Measurements from ENCODE around the gene PARP12. TPM values are rescaled to one million over a fixed set of nuclear protein-coding genes. Genes with fewer than 3 reads are reported as not detected.

Gene PARP12
- total RNA-seq, 1 donor from 2014 or later, result 14.1 TPM

DNA sequence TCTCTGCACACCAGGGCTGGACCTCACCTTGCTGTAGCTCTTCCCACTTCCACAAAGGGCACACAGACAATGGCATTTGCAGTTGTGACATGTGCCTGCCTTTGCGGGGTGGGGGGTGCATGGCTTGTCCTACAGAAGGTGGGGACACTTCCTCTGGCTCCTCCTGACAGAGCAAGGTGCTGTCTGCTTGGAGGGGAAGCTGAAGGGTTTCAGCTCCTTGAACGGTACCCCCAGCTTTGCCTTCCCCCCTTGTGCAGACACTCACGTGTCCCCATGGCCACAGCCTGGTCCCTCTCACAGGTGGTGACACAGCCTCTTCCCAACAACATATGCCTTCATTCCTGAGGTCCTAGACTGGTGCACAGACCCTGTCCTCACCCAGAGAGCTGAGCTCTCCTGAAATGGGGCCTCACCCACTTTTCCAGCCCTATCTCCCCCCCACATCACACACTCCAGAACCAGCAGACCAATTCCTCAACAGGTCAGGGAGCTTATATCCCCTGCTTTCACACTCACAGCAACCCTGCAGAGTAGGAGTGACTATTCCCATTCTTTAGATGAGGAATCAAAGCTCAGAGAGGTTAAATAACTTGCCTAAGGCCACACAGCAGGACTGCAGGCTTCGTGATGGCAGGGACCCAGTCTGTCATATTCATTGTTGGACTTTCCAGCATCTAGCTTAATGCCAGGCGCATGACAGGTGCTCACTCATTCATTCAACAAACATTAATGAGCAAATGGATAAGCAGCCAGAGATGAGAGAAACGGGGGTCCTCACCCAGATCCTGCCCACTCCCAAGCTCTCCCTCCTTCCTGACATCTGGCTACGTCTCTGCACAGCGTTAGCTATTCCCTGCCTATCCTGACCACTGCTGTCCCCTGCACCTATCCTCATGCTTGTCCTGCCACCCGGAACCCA lies 44.4 kb downstream of the PARP12 start:
- Histone ChIP-seq H3K4me3 (ENCODE audit: low read length in 3 of 3) (no peak overlapping the region), H3K4me1 (ENCODE audit: control insufficient read depth in 3 of 3, insufficient read depth in 3 of 3, low read length in 3 of 3) (no peaks in the 10 kb centered on the region), H3K36me3 (ENCODE audit: control insufficient read depth in 3 of 3, insufficient read depth in 3 of 3, low read length in 3 of 3) (peaks cover 0 to 3% (median 0%) of the 10 kb centered on the region in 3 donors), H3K9ac (ENCODE audit: low read depth in 1 of 3, low read length in 3 of 3) (no peak overlapping the region), H3K27ac (ENCODE audit: low read depth, low read length) (no peak overlapping the region), H3K27me3 (ENCODE audit: control insufficient read depth in 3 of 3, insufficient read depth in 3 of 3, low read length in 3 of 3) (peaks cover 0 to 6% (median 0%) of the 10 kb centered on the region in 3 donors), H3K9me3 (ENCODE audit: control insufficient read depth in 3 of 3, low read length in 3 of 3) (no peaks in the 10 kb centered on the region)

DNA sequence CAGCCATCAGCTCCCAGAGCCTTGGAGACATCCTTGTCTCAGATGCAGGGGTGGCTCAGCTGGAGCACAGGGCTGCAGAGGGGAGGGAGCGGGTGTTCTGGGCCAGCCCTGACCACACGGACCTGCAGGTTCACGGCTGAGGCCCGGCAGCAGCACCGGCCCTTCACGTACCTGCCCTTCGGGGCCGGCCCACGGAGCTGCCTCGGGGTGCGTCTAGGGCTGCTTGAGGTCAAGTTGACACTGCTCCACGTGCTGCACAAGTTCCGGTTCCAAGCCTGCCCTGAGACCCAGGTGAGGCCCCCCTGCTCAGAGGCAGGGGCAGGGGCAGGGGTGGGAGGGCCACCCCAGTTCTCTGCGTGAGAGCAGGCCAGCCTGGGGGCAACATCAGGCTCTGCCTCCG lies 45.2 kb downstream of the PARP12 start:
- Histone ChIP-seq H3K27me3 (ENCODE audit: control insufficient read depth in 3 of 3, insufficient read depth in 3 of 3, low read length in 3 of 3) (peaks cover 0 to 6% (median 0%) of the 10 kb centered on the region in 3 donors), H3K9ac (ENCODE audit: low read depth in 1 of 3, low read length in 3 of 3) (no peak overlapping the region), H3K27ac (ENCODE audit: low read depth, low read length) (no peak overlapping the region), H3K36me3 (ENCODE audit: control insufficient read depth in 3 of 3, insufficient read depth in 3 of 3, low read length in 3 of 3) (peaks cover 0 to 1% (median 0%) of the 10 kb centered on the region in 3 donors), H3K4me1 (ENCODE audit: control insufficient read depth in 3 of 3, insufficient read depth in 3 of 3, low read length in 3 of 3) (no peaks in the 10 kb centered on the region), H3K9me3 (ENCODE audit: control insufficient read depth in 3 of 3, low read length in 3 of 3) (no peaks in the 10 kb centered on the region), H3K4me3 (ENCODE audit: low read length in 3 of 3) (no peak overlapping the region)

DNA sequence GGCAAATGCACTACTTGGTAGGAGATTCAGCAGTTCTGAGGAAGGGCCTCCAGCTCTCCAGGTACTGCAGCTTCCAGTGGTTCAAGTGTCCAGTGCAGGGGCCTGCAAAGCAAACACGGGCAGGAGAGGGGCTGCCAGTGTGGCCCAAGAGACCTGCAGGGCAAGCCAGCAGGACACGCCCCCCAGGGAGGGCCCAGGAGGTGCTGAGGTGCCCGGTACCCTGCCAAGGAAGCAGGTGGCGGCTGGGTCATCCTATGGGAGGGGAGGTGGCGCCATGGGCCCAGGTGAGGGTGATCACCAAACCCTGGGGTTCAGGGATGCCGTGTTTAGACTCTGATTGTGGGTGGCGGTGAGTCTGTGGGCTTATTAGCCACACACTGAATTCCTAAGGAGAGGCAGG lies 45.7 kb downstream of the PARP12 start:
- H3K4me1 ChIP-seq (ENCODE audit: control insufficient read depth in 3 of 3, insufficient read depth in 3 of 3, low read length in 3 of 3), result no peaks in the 10 kb centered on the region
- no peak overlapping the region for H3K4me3 ChIP-seq (ENCODE audit: low read length in 3 of 3)
- peaks cover 0 to 6% (median 0%) of the 10 kb centered on the region in 3 donors for H3K27me3 ChIP-seq (ENCODE audit: control insufficient read depth in 3 of 3, insufficient read depth in 3 of 3, low read length in 3 of 3)
- H3K9me3 ChIP-seq (ENCODE audit: control insufficient read depth in 3 of 3, low read length in 3 of 3), result no peaks in the 10 kb centered on the region
- no peaks in the 10 kb centered on the region for H3K36me3 ChIP-seq (ENCODE audit: control insufficient read depth in 3 of 3, insufficient read depth in 3 of 3, low read length in 3 of 3)
- H3K9ac ChIP-seq (ENCODE audit: low read depth in 1 of 3, low read length in 3 of 3), result no peak overlapping the region
- no peak overlapping the region for H3K27ac ChIP-seq (ENCODE audit: low read depth, low read length)

DNA sequence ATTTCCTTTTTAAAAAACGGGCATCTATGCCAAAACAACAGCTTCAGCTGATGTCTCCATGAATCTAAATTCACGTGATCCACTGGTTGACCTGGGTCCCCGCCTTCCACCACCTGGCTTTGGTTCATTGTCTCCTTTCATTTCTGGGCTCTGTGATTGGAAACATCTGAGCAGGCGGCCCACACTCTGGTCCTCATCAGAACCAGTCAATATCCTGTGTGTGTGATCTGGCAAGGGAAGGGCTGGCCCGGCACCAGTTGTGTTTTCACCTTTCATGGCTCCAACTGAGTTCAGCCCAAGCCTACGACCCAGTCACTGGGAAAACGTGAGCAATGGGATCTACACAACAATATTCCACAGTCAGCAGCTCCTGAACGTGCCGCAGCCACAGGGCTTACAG lies 46.2 kb downstream of the PARP12 start:
- H3K4me3 ChIP-seq (ENCODE audit: low read length in 3 of 3), result no peak overlapping the region
- H3K27me3 ChIP-seq (ENCODE audit: control insufficient read depth in 3 of 3, insufficient read depth in 3 of 3, low read length in 3 of 3), result peaks cover 0 to 6% (median 0%) of the 10 kb centered on the region in 3 donors
- H3K36me3 ChIP-seq (ENCODE audit: control insufficient read depth in 3 of 3, insufficient read depth in 3 of 3, low read length in 3 of 3), result no peaks in the 10 kb centered on the region
- no peaks in the 10 kb centered on the region for H3K4me1 ChIP-seq (ENCODE audit: control insufficient read depth in 3 of 3, insufficient read depth in 3 of 3, low read length in 3 of 3)
- no peak overlapping the region for H3K27ac ChIP-seq (ENCODE audit: low read depth, low read length)
- no peaks in the 10 kb centered on the region for H3K9me3 ChIP-seq (ENCODE audit: control insufficient read depth in 3 of 3, low read length in 3 of 3)
- no peak overlapping the region for H3K9ac ChIP-seq (ENCODE audit: low read depth in 1 of 3, low read length in 3 of 3)

DNA sequence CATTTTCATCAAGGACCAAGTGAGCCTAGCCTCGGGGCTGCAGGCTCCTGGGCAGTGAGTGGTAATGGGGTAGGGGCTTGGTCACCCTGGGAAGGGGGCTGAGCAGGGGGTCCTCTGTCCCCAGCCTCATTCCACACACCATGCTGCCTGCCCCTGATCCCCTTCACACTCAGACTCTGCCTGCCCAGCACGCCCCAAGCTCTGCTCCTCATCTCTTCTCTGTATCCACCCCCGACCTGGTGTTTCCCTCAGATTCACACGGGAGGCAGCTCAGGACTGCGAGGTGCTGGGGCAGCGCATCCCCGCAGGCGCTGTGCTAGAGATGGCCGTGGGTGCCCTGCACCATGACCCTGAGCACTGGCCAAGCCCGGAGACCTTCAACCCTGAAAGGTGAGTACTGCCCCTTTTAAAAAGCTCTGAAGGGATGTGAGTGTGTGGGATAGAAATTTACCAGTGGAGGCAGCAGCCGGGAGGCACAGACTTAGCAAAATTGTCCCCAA lies 47.2 kb downstream of the PARP12 start:
- no peak overlapping the region for H3K27ac ChIP-seq (ENCODE audit: low read depth, low read length)
- no peak overlapping the region for H3K9ac ChIP-seq (ENCODE audit: low read depth in 1 of 3, low read length in 3 of 3)
- H3K4me1 ChIP-seq (ENCODE audit: control insufficient read depth in 3 of 3, insufficient read depth in 3 of 3, low read length in 3 of 3), result no peaks in the 10 kb centered on the region
- H3K9me3 ChIP-seq (ENCODE audit: control insufficient read depth in 3 of 3, low read length in 3 of 3), result no peaks in the 10 kb centered on the region
- peaks cover 0 to 6% (median 0%) of the 10 kb centered on the region in 3 donors for H3K27me3 ChIP-seq (ENCODE audit: control insufficient read depth in 3 of 3, insufficient read depth in 3 of 3, low read length in 3 of 3)
- H3K36me3 ChIP-seq (ENCODE audit: control insufficient read depth in 3 of 3, insufficient read depth in 3 of 3, low read length in 3 of 3), result no peaks in the 10 kb centered on the region
- H3K4me3 ChIP-seq (ENCODE audit: low read length in 3 of 3), result no peak overlapping the region

DNA sequence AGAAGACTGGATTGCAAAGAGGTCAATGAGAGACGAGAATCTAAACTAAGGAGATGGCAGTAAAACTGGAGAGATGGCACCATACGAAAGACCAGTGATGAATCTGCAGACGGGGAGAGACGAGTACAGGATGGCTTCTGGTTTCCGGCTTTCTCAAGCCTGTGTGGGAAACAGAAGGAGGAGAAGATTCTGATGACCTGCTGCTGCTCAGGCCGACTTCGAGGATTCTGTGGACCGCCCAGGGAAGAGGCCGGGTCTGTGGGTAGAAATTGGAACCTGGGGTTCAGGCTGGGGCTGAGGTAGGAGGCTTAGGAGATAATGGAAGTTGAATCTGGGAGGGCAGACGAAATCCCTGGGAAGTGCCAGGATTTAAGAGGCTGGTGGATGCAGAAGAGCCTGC lies 48.6 kb downstream of the PARP12 start:
- Histone ChIP-seq H3K9ac (ENCODE audit: low read depth in 1 of 3, low read length in 3 of 3) (no peak overlapping the region), H3K27ac (ENCODE audit: low read depth, low read length) (no peak overlapping the region), H3K4me1 (ENCODE audit: control insufficient read depth in 3 of 3, insufficient read depth in 3 of 3, low read length in 3 of 3) (no peaks in the 10 kb centered on the region), H3K9me3 (ENCODE audit: control insufficient read depth in 3 of 3, low read length in 3 of 3) (no peaks in the 10 kb centered on the region), H3K36me3 (ENCODE audit: control insufficient read depth in 3 of 3, insufficient read depth in 3 of 3, low read length in 3 of 3) (no peaks in the 10 kb centered on the region), H3K4me3 (ENCODE audit: low read length in 3 of 3) (no peak overlapping the region), H3K27me3 (ENCODE audit: control insufficient read depth in 3 of 3, insufficient read depth in 3 of 3, low read length in 3 of 3) (peaks cover 0 to 6% (median 0%) of the 10 kb centered on the region in 3 donors)

DNA sequence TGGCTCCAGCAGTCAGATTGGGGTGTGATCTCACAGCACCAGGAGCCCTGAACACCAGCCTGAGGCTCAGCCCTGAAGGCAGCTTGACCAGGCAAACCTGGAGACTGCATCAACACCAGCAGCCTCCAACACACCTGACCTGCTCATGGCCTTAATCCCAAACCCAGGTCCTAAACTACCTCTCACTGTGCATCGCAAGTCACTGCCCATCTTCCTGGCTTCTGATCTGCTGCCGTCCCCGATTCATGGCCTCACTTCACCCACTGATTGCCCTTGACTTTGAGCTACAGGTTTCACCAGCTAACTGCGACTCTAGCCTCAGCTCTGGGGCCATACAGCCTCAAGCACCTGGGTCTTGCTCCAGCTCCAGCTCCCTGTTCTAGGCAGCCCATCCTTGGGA lies 49.1 kb downstream of the PARP12 start:
- Histone ChIP-seq H3K4me3 (ENCODE audit: low read length in 3 of 3) (no peak overlapping the region), H3K9me3 (ENCODE audit: control insufficient read depth in 3 of 3, low read length in 3 of 3) (no peaks in the 10 kb centered on the region), H3K36me3 (ENCODE audit: control insufficient read depth in 3 of 3, insufficient read depth in 3 of 3, low read length in 3 of 3) (no peaks in the 10 kb centered on the region), H3K27me3 (ENCODE audit: control insufficient read depth in 3 of 3, insufficient read depth in 3 of 3, low read length in 3 of 3) (peaks cover 0 to 4% (median 0%) of the 10 kb centered on the region in 3 donors), H3K4me1 (ENCODE audit: control insufficient read depth in 3 of 3, insufficient read depth in 3 of 3, low read length in 3 of 3) (no peaks in the 10 kb centered on the region), H3K9ac (ENCODE audit: low read depth in 1 of 3, low read length in 3 of 3) (no peak overlapping the region), H3K27ac (ENCODE audit: low read depth, low read length) (no peak overlapping the region)

DNA sequence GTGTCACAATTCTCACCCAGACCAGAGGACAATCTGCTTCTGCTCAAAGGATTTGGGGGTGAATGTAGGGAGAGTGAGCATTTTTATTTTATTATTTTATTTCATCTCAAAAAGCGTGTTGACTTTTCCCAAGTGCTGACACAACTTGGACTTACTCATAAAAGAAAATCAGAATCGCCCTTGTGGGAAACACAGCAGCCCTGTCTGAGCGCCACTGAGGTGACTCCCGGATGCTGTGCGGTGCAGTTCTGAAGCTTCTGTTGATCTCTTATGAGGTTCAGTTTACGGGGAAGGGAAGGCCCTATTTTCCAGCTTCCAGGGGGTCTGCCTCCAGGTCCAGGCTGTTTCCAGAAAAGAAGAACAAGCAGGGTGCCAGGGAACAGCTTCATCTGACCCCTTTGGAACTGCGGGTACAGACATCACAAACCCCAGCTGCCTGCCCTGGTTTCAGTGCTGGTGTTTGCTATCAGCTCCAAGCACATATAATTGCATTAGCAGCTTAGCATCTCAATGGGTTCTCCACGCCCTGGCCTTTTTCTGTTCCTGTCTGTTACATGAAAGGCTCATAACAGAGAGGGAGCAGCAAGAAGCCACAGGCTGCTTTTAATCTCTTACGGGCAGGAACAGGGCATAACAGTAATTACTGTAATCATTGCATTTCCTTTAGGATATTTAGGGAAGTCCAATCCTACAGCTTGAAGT lies 52.4 kb downstream of the PARP12 start:
- H3K4me1 ChIP-seq (ENCODE audit: control insufficient read depth in 3 of 3, insufficient read depth in 3 of 3, low read length in 3 of 3), result no peaks in the 10 kb centered on the region
- no peaks in the 10 kb centered on the region for H3K36me3 ChIP-seq (ENCODE audit: control insufficient read depth in 3 of 3, insufficient read depth in 3 of 3, low read length in 3 of 3)
- no peaks in the 10 kb centered on the region for H3K27me3 ChIP-seq (ENCODE audit: control insufficient read depth in 3 of 3, insufficient read depth in 3 of 3, low read length in 3 of 3)
- no peak overlapping the region for H3K4me3 ChIP-seq (ENCODE audit: low read length in 3 of 3)
- H3K9me3 ChIP-seq (ENCODE audit: control insufficient read depth in 3 of 3, low read length in 3 of 3), result no peaks in the 10 kb centered on the region
- no peak overlapping the region for H3K9ac ChIP-seq (ENCODE audit: low read depth in 1 of 3, low read length in 3 of 3)
- H3K27ac ChIP-seq (ENCODE audit: low read depth, low read length), result no peak overlapping the region

DNA sequence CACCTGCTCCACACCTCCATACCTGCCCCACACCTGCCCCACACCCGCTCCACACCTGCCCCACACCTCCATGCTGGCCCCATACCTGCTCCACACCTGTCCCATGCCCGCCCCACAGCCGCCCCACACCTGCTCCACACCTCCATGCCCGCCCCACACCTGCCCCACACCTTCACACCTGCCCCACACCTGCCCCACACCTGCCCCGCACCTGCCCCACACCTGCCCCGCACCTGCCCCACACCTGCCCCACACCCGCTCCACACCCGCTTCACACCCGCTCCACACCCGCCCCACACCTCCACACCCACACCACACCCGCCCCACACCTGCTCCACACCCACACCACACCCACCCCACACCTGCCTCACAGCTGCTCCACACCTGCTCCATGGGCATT lies 53.0 kb downstream of the PARP12 start:
- H3K4me3 ChIP-seq (ENCODE audit: low read length in 3 of 3), result no peak overlapping the region
- no peaks in the 10 kb centered on the region for H3K27me3 ChIP-seq (ENCODE audit: control insufficient read depth in 3 of 3, insufficient read depth in 3 of 3, low read length in 3 of 3)
- no peak overlapping the region for H3K27ac ChIP-seq (ENCODE audit: low read depth, low read length)
- H3K9me3 ChIP-seq (ENCODE audit: control insufficient read depth in 3 of 3, low read length in 3 of 3), result no peaks in the 10 kb centered on the region
- no peaks in the 10 kb centered on the region for H3K4me1 ChIP-seq (ENCODE audit: control insufficient read depth in 3 of 3, insufficient read depth in 3 of 3, low read length in 3 of 3)
- no peak overlapping the region for H3K9ac ChIP-seq (ENCODE audit: low read depth in 1 of 3, low read length in 3 of 3)
- H3K36me3 ChIP-seq (ENCODE audit: control insufficient read depth in 3 of 3, insufficient read depth in 3 of 3, low read length in 3 of 3), result no peaks in the 10 kb centered on the region
